Breast epithelium (tissue), 3 donors: Measurements from ENCODE around the gene C16orf96.
A peak's percentile ranks its signal among the peaks of the same experiment; 100 is the strongest.

ENCODE experiments used
- POLR2A ChIP-seq: fragments of 450-650 bp; IDR thresholded peaks from one replicate; pipeline ENCODE4 v1.6.1; 2016; ENCODE audit warnings: antibody characterized with exemption, mild to moderate bottlenecking, moderate library complexity
- TF ChIP-seq, protein P1 (sequence below), 3 donors: fragments of 450-650 bp; IDR thresholded peaks; one replicate each; pipeline ENCODE4 v1.5.1; 2016 to 2017; ENCODE audit warnings: antibody characterized with exemption in 3 of 3, mild to moderate bottlenecking in 3 of 3, moderate library complexity in 3 of 3

DNA sequence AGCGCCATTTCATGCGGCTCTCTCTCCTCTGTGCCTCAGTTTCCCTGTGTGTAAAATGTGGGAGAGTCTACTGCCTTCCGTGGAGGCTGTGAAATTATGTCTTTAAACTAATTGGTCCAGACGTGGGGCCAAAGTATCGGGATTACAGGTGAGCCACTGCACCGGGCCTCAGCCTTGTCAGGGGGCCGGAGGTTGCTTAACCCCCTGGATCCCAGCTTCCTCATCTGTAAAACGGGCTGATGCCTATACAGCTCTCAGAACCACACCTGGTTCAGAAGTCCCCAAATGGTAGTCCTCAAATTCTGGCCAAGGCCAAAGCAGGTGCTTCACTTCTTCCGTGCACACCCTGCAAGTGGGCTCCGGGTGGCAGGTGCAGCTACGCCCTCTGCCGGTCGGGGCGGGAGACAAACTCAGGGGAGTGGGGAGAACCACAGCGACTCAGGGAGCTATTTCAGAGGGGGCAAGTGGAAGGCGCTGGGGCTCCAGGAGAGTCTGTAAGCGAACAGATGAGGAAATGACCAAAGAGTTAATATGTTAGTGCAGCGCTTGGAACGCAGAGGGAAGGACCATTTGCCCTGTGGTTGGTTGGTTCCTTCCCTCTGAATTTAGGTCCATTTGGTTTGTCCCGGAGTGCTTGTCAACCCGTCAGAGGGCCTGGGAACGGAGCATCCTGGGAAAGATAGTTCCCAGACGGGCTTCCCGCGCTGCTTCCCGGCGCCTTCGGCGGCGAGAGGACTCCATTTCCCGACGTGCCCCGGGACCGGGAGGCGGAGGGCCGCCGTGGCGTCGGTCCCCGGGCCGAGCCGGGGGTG is 68.1 kb downstream of the C16orf96 start, which contains the start of gene MGRN1:
- TF ChIP-seq, protein P1, sequence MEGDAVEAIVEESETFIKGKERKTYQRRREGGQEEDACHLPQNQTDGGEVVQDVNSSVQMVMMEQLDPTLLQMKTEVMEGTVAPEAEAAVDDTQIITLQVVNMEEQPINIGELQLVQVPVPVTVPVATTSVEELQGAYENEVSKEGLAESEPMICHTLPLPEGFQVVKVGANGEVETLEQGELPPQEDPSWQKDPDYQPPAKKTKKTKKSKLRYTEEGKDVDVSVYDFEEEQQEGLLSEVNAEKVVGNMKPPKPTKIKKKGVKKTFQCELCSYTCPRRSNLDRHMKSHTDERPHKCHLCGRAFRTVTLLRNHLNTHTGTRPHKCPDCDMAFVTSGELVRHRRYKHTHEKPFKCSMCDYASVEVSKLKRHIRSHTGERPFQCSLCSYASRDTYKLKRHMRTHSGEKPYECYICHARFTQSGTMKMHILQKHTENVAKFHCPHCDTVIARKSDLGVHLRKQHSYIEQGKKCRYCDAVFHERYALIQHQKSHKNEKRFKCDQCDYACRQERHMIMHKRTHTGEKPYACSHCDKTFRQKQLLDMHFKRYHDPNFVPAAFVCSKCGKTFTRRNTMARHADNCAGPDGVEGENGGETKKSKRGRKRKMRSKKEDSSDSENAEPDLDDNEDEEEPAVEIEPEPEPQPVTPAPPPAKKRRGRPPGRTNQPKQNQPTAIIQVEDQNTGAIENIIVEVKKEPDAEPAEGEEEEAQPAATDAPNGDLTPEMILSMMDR (IDR thresholded peaks at IDR 0.05) = peak; percentile 73 to 93 (median 90)
- TF ChIP-seq POLR2A = no peak
